Stimulated activated CD8-positive, alpha-beta memory T cell treated with anti-CD3 and anti-CD28 coated beads, Interleukin-4, amount 100 ng/mL, for 24 hours (primary cell): Measurements from ENCODE around the gene CLCF1.

Experiments used
- DNase-seq: peaks from one replicate; pipeline ENCODE4 v3.0.0-alpha.2; 2020; ENCODE audit warnings: low read depth

The CLCF1 gene

GRCh38 chr11:67374571-67375281 is 1.3 kb upstream of the CLCF1 start:
- DNase-seq: no peak

- DNase-seq: peak; percentile 66
Observed at GRCh38 chr11:67373648-67374570, 511 bp upstream of the CLCF1 start.

GRCh38 chr11:67372321-67372992 is 941 bp downstream of the CLCF1 start:
- DNase-seq: no peak

- DNase-seq: no peak
Observed at GRCh38 chr11:67371911-67372320, 1.5 kb downstream of the CLCF1 start.

GRCh38 chr11:67371189-67371910 is 2.0 kb downstream of the CLCF1 start:
- no peak for DNase-seq

- DNase-seq: no peak
Observed at GRCh38 chr11:67370351-67371076, 2.9 kb downstream of the CLCF1 start.

GRCh38 chr11:67369801-67370284 is 3.6 kb downstream of the CLCF1 start:
- no peak for DNase-seq

GRCh38 chr11:67369275-67369674 is 4.1 kb downstream of the CLCF1 start:
- DNase-seq: no peak

- DNase-seq: no peak
Observed at GRCh38 chr11:67368621-67369020, 4.8 kb downstream of the CLCF1 start.

- no peak for DNase-seq
Observed at GRCh38 chr11:67367761-67368227, 5.6 kb downstream of the CLCF1 start.

- no peak for DNase-seq
Observed at GRCh38 chr11:67366961-67367760, 6.2 kb downstream of the CLCF1 start.

GRCh38 chr11:67366546-67366945 is 6.9 kb downstream of the CLCF1 start:
- no peak for DNase-seq

- DNase-seq: no peak
Observed at GRCh38 chr11:67365736-67366444, 7.5 kb downstream of the CLCF1 start.

GRCh38 chr11:67364783-67365722 is 8.3 kb downstream of the CLCF1 start:
- no peak for DNase-seq

GRCh38 chr11:67364169-67364568 is 9.2 kb downstream of the CLCF1 start:
- no peak for DNase-seq

GRCh38 chr11:67357831-67358670 is 15.3 kb downstream of the CLCF1 start:
- DNase-seq: no peak

GRCh38 chr11:67356864-67357561 is 16.4 kb downstream of the CLCF1 start:
- DNase-seq: peak; percentile 42
